HUES48 (cell line): ENCODE results near the gene CDH12.

Source experiments
- H3K27ac ChIP-seq: one replicate; pipeline ENCODE4 v1.7.0; 2013; ENCODE audit warnings: low read depth, low read length, inconsistent platforms
- H3K27me3 ChIP-seq: 2 replicates; pipeline ENCODE4 v1.6.1; 2013; ENCODE audit warnings: mild to moderate bottlenecking, low read length; ENCODE audit not compliant: control insufficient read depth, insufficient read depth
- H3K36me3 ChIP-seq: 2 replicates; pipeline ENCODE4 v1.6.1; 2013; ENCODE audit warnings: low read length; ENCODE audit not compliant: control insufficient read depth, insufficient read depth
- H3K4me1 ChIP-seq: 2 replicates; pipeline ENCODE4 v1.6.1; 2013; ENCODE audit warnings: mild to moderate bottlenecking, low read length; ENCODE audit not compliant: control insufficient read depth, insufficient read depth
- H3K4me3 ChIP-seq: 2 replicates; pipeline ENCODE4 v1.5.1; 2013; ENCODE audit warnings: mild to moderate bottlenecking, low read depth, low read length
- H3K9ac ChIP-seq: 2 replicates; pipeline ENCODE4 v1.6.1; 2013; ENCODE audit warnings: mild to moderate bottlenecking, low read depth, low read length, moderate library complexity
- H3K9me3 ChIP-seq: 2 replicates; pipeline ENCODE4 v1.6.1; 2013; ENCODE audit warnings: low read length; ENCODE audit not compliant: control insufficient read depth, insufficient read depth

The CDH12 gene

GRCh38 chr5:21931116-21931515, 922.0 kb downstream of the CDH12 start:
- no peaks in the 10 kb centered on the region for H3K27me3 ChIP-seq
- H3K9me3 ChIP-seq: no peaks in the 10 kb centered on the region
- no peak overlapping the region for H3K9ac ChIP-seq
- H3K27ac ChIP-seq: no peak overlapping the region
- no peaks in the 10 kb centered on the region for H3K4me1 ChIP-seq
- no peak overlapping the region for H3K4me3 ChIP-seq
- no peaks in the 10 kb centered on the region for H3K36me3 ChIP-seq

DNA sequence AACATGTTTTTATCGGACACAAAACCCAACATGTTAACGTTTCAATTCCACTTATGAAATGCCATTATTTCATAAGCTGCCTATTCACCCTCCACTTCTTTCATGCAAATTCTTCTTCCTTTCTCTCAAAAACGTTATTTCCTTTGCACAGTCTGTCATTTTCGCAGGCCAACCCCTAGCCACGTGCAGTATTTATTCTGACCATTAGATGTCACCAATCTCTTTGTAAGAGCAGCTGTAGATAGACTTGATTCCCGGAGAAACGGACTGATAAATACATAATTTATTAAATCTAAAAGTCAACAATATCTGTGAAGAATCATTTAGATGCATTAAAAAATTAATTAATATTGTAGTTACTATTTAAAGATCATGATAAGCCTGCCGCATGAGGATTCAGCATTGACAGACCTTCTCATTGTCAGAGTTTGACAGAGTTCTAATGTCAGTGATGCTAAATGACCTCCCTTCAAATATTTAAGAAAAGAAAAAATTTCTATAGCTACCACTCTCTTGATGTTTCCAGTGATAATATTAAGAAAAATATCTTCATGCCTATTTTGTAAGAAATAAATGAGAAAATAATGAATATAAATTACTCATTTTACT, 933.6 kb downstream of the CDH12 start:
- Histone ChIP-seq H3K9ac (no peak overlapping the region), H3K9me3 (no peaks in the 10 kb centered on the region), H3K4me1 (no peaks in the 10 kb centered on the region), H3K4me3 (no peak overlapping the region), H3K27me3 (no peaks in the 10 kb centered on the region), H3K36me3 (no peaks in the 10 kb centered on the region), H3K27ac (no peak overlapping the region)

GRCh38 chr5:21918451-21918850, 934.7 kb downstream of the CDH12 start:
- no peak overlapping the region for H3K27ac ChIP-seq
- no peaks in the 10 kb centered on the region for H3K36me3 ChIP-seq
- no peak overlapping the region for H3K9ac ChIP-seq
- no peaks in the 10 kb centered on the region for H3K4me1 ChIP-seq
- no peak overlapping the region for H3K4me3 ChIP-seq
- H3K9me3 ChIP-seq: no peaks in the 10 kb centered on the region
- no peaks in the 10 kb centered on the region for H3K27me3 ChIP-seq

- Histone ChIP-seq H3K4me3 (no peak overlapping the region), H3K27ac (no peak overlapping the region), H3K9ac (no peak overlapping the region), H3K36me3 (no peaks in the 10 kb centered on the region), H3K4me1 (no peaks in the 10 kb centered on the region), H3K27me3 (no peaks in the 10 kb centered on the region), H3K9me3 (no peaks in the 10 kb centered on the region)
Measured at GRCh38 chr5:21910731-21911130, 942.4 kb downstream of the CDH12 start.

DNA sequence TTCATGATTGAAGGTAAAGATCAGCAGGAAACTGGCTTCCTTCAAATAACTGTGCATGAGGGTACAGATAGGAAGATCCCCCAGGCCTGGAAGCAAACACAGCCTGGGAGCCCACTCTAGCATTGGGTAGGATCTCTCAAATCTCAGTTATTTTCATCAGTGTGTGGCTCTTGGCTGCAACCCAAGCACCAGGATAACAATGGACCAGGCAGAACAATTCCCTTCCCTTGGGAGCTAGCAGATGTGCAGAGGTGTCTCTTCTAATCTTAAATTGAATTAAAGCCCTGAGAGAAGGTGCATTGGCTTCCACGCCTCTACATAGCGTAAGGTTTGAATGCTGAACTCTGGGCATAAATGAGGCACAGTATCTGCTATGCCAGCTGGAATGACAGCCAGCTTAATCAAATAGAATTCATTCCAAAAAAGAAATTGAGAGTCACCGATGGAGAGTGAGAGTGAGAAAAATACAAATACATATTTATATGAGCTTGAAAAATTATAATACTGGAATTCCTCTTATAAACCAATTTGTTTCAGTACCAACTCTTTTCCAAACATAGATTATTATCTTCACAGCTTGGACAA, 957.3 kb downstream of the CDH12 start:
- H3K36me3 ChIP-seq: no peaks in the 10 kb centered on the region
- no peaks in the 10 kb centered on the region for H3K4me1 ChIP-seq
- H3K27ac ChIP-seq: no peak overlapping the region
- no peak overlapping the region for H3K4me3 ChIP-seq
- H3K27me3 ChIP-seq: no peaks in the 10 kb centered on the region
- no peaks in the 10 kb centered on the region for H3K9me3 ChIP-seq
- H3K9ac ChIP-seq: no peak overlapping the region

DNA sequence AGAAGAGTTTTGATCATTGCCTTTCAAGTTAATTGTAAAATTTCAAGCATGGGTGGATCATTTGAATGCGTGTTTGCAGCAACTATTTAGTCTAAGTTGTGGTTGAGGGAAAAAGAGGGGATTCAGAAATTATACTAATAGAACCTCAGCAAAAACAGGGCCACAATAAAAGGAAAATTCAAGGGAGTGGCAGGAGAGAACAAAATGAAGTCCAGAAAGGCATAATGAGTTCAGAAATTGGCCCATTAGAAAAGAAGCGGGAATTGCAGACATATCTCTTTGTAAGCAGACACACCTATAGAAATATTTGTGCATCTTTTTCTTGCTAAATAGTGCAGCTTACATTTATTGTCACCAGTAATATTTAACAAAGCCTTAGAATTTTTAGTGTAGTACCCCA, 960.0 kb downstream of the CDH12 start:
- no peaks in the 10 kb centered on the region for H3K9me3 ChIP-seq
- H3K27ac ChIP-seq: no peak overlapping the region
- H3K27me3 ChIP-seq: no peaks in the 10 kb centered on the region
- no peak overlapping the region for H3K4me3 ChIP-seq
- H3K36me3 ChIP-seq: no peaks in the 10 kb centered on the region
- H3K9ac ChIP-seq: no peak overlapping the region
- peaks cover 15% of the 10 kb centered on the region; the same call in 1 of the 2 replicates for H3K4me1 ChIP-seq

GRCh38 chr5:21889581-21889980, 963.6 kb downstream of the CDH12 start:
- Histone ChIP-seq H3K9me3 (no peaks in the 10 kb centered on the region), H3K4me3 (no peak overlapping the region), H3K27me3 (no peaks in the 10 kb centered on the region), H3K9ac (no peak overlapping the region), H3K36me3 (no peaks in the 10 kb centered on the region), H3K27ac (no peak overlapping the region), H3K4me1 (peaks cover 15% of the 10 kb centered on the region; the same call in 1 of the 2 replicates)

GRCh38 chr5:21882074-21882745, 970.9 kb downstream of the CDH12 start:
- H3K9me3 ChIP-seq: no peaks in the 10 kb centered on the region
- no peak overlapping the region for H3K4me3 ChIP-seq
- H3K4me1 ChIP-seq: no peaks in the 10 kb centered on the region
- H3K36me3 ChIP-seq: no peaks in the 10 kb centered on the region
- no peaks in the 10 kb centered on the region for H3K27me3 ChIP-seq
- no peak overlapping the region for H3K27ac ChIP-seq
- no peak overlapping the region for H3K9ac ChIP-seq

DNA sequence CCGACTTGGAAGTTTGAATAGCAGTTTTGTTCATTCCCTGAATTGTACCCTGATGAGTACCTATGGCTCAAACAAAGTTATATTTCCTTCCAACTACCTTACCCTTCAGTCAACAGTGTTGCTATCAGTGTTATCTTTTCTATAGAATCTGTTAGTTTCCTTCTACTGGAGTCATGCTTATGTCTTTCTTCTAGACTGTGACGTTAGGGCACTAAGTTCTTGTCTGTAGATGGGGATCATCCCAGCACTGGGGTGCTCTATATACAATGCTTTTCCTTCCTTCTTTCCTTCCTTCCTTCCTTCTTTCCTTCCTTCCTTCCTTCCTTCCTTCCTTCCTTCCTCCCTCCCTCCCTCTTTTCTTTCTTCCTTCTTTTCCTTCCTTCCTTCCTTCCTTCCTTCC, 973.0 kb downstream of the CDH12 start:
- Histone ChIP-seq H3K9ac (no peak overlapping the region), H3K4me1 (no peaks in the 10 kb centered on the region), H3K27ac (no peak overlapping the region), H3K27me3 (no peaks in the 10 kb centered on the region), H3K9me3 (no peaks in the 10 kb centered on the region), H3K36me3 (no peaks in the 10 kb centered on the region), H3K4me3 (no peak overlapping the region)

GRCh38 chr5:21862986-21863385, 990.2 kb downstream of the CDH12 start:
- H3K27ac ChIP-seq: no peak overlapping the region
- no peaks in the 10 kb centered on the region for H3K27me3 ChIP-seq
- no peak overlapping the region for H3K9ac ChIP-seq
- H3K36me3 ChIP-seq: no peaks in the 10 kb centered on the region
- H3K4me3 ChIP-seq: no peak overlapping the region
- no peaks in the 10 kb centered on the region for H3K9me3 ChIP-seq
- no peaks in the 10 kb centered on the region for H3K4me1 ChIP-seq

GRCh38 chr5:21858441-21858840, 994.7 kb downstream of the CDH12 start:
- Histone ChIP-seq H3K27ac (no peak overlapping the region), H3K4me1 (peaks cover 7% of the 10 kb centered on the region; the same call in 1 of the 2 replicates), H3K36me3 (no peaks in the 10 kb centered on the region), H3K4me3 (no peak overlapping the region), H3K9ac (no peak overlapping the region), H3K9me3 (no peaks in the 10 kb centered on the region), H3K27me3 (no peaks in the 10 kb centered on the region)
